ENCODE measurements around the gene SPATS2L.

The SPATS2L gene

GRCh38 chr2:200443376-200443775 lies 136.9 kb downstream of the SPATS2L start:
- TF ChIP-seq CTCF (IDR thresholded peaks at IDR 0.05; ENCODE audit: control insufficient read depth, insufficient read depth, low read depth, low read length, missing control alignments), result no peak
- H3K4me3 ChIP-seq (ENCODE audit: control insufficient read depth, low read depth, low read length), result no peak overlapping the region
- no peak for DNase-seq (ENCODE audit: low read depth)

DNA sequence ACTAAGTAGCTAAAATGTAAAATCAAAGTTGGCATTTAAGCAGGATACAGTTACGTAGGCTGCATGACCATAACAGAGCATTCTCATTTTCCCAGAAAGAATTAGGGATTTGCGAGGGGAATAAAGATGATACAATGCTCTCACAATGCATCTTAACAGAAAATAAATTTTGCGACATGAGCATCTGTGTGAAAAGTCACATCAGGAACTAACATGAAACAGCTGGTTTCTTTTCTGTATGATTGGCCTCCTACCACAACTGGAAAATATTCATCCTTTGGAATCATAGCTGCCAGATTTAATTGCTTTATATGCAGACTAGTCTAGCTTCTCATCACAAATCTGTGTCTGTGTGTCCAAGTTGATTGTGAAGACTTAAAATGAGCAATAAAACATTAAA lies 137.4 kb downstream of the SPATS2L start:
- H3K4me3 ChIP-seq (ENCODE audit: control insufficient read depth, low read depth, low read length), result no peak overlapping the region
- TF ChIP-seq CTCF (IDR thresholded peaks at IDR 0.05; ENCODE audit: control insufficient read depth, insufficient read depth, low read depth, low read length, missing control alignments), result no peak
- DNase-seq (ENCODE audit: low read depth), result no peak

GRCh38 chr2:200444530-200444929 lies 138.0 kb downstream of the SPATS2L start:
- no peak overlapping the region for H3K4me3 ChIP-seq (ENCODE audit: control insufficient read depth, low read depth, low read length)
- TF ChIP-seq CTCF (IDR thresholded peaks at IDR 0.05; ENCODE audit: control insufficient read depth, insufficient read depth, low read depth, low read length, missing control alignments), result no peak
- DNase-seq (ENCODE audit: low read depth), result no peak

DNA sequence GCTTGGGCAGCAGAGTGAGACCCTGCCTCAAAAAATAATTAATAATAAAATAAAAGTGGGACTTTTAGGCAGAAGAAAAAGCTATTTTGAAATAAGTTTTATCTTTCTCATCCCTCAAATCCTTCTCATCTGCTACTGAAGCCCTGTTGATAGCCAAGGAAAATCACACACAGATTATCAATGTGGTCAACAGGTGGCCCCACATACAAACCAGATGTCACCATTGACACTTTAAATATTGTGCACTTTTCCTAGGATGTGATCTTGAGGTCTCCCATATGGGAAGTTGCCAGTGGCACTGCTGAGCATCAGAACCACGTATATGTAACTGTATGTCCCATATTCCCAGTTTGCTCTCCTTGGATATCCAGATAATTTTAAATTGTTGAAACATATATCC lies 138.8 kb downstream of the SPATS2L start:
- no peak for DNase-seq (ENCODE audit: low read depth)
- no peak for TF ChIP-seq CTCF (IDR thresholded peaks at IDR 0.05; ENCODE audit: control insufficient read depth, insufficient read depth, low read depth, low read length, missing control alignments)
- no peak overlapping the region for H3K4me3 ChIP-seq (ENCODE audit: control insufficient read depth, low read depth, low read length)

- no peak overlapping the region for H3K4me3 ChIP-seq (ENCODE audit: control insufficient read depth, low read depth, low read length)
- no peak for TF ChIP-seq CTCF (IDR thresholded peaks at IDR 0.05; ENCODE audit: control insufficient read depth, insufficient read depth, low read depth, low read length, missing control alignments)
- no peak for DNase-seq (ENCODE audit: low read depth)
These were observed 140.1 kb downstream of the SPATS2L start for GRCh38 chr2:200446612-200447011.

DNA sequence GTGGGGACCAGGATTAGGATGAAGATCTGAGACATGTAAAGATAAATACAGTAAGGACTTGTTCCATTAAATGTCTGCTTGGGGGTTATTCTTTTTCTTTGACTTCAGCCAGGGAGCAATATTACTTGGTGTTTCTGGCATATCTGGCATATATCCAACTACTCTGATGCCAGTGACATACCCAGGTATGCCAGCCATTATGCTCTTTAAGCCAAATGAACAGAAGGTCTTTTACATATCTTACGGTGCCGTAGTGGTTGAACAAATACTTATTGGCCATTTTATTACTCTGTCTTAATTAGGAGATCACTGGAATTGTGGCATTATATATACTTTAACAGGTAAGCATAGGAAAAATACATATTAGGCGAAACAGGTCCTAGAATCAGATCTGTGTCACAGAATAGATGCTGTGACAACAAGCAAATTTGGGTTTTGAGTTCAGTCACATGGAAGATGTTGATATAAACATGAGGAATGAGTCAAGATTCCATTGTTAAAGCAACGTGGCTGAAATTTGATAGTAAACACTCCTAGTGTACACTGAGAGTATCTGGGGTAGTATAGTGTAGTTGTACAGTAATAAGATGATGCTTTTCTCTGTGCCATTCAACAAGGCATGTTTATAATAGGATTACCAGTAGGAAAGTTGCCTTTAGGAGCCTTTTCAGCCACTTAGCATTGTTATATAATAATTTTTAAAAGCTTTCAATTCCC lies 140.8 kb downstream of the SPATS2L start:
- TF ChIP-seq CTCF (IDR thresholded peaks at IDR 0.05; ENCODE audit: control insufficient read depth, insufficient read depth, low read depth, low read length, missing control alignments), result no peak
- no peak for DNase-seq (ENCODE audit: low read depth)
- H3K4me3 ChIP-seq (ENCODE audit: control insufficient read depth, low read depth, low read length), result no peak overlapping the region
